Tibial nerve (tissue), 4 donors: ENCODE measurements around the gene HSPB9.

Experiments
- CTCF ChIP-seq, 5 experiments: fragments of 200-600 bp in 3 of 5; fragments of 450-650 bp in 2 of 5; sonication (generic) in 3 of 5; IDR thresholded peaks; one replicate each; pipeline ENCODE4 v1.5.1; 2016 to 2019; ENCODE audit warnings: antibody characterized with exemption in 5 of 5, mild to moderate bottlenecking in 3 of 5, moderate library complexity in 2 of 5
- EP300 ChIP-seq, 2 donors: sonication (generic); formaldehyde crosslinking; IDR thresholded peaks; one replicate each; pipeline ENCODE4 v1.6.1; 2017; ENCODE audit warnings: antibody characterized with exemption in 2 of 2, mild to moderate bottlenecking in 1 of 2
- POLR2A ChIP-seq, 2 donors: fragments of 450-650 bp; IDR thresholded peaks; one replicate each; pipeline ENCODE4 v1.6.1; 2017; ENCODE audit warnings: antibody characterized with exemption in 2 of 2, mild to moderate bottlenecking in 2 of 2, moderate library complexity in 2 of 2

- no peak for TF ChIP-seq CTCF (IDR thresholded peaks at IDR 0.05)
- no peak for TF ChIP-seq POLR2A (IDR thresholded peaks at IDR 0.05)
- no peak for TF ChIP-seq EP300 (IDR thresholded peaks at IDR 0.05)
These were observed 4.2 kb downstream of the HSPB9 start for GRCh38 chr17:42126836-42127235.
